Liver (tissue), 9 donors: ENCODE results near the gene ELAVL2. TPM values are rescaled to one million over a fixed set of nuclear protein-coding genes. Genes with fewer than 3 reads are reported as not detected.

Experiments used
- DNase-seq: peaks from one replicate; pipeline ENCODE4 v3.0.0-alpha.2; 2017; ENCODE audit warnings: low spot score
- H3K27ac ChIP-seq, 2 donors: one replicate each; pipeline ENCODE4 v1.7.0; 2013; ENCODE audit warnings: inconsistent platforms in 2 of 2, low read length in 2 of 2, control low read depth in 1 of 2, low read depth in 1 of 2, mild to moderate bottlenecking in 1 of 2
- H3K27me3 ChIP-seq, 4 donors: one replicate each; pipeline versions ENCODE4 v1.6.1 to v1.7.0; 2013; ENCODE audit warnings: low read length in 3 of 4, inconsistent platforms in 1 of 4, mild to moderate bottlenecking in 1 of 4, moderate library complexity in 1 of 4; ENCODE audit not compliant: control insufficient read depth in 4 of 4, insufficient read depth in 4 of 4
- H3K36me3 ChIP-seq, 4 donors: one replicate each; pipeline versions ENCODE4 v1.6.1 to v1.7.0; 2013; ENCODE audit warnings: low read length in 3 of 4, mild to moderate bottlenecking in 3 of 4, low read depth in 1 of 4, moderate library complexity in 1 of 4; ENCODE audit not compliant: control insufficient read depth in 4 of 4, insufficient read depth in 3 of 4
- H3K4me1 ChIP-seq, 4 donors: one replicate each; pipeline versions ENCODE4 v1.6.1 to v1.7.0; 2013; ENCODE audit warnings: low read length in 3 of 4, mild to moderate bottlenecking in 3 of 4, moderate library complexity in 1 of 4; ENCODE audit not compliant: control insufficient read depth in 4 of 4, insufficient read depth in 4 of 4
- H3K4me3 ChIP-seq, 3 donors: one replicate each; pipeline versions ENCODE4 v1.6.1 to v1.7.0; 2013; ENCODE audit warnings: low read length in 3 of 3, control low read depth in 1 of 3, low read depth in 1 of 3, mild to moderate bottlenecking in 1 of 3
- H3K9ac ChIP-seq, 2 donors: one replicate each; pipeline ENCODE4 v1.7.0; 2013; ENCODE audit warnings: low read length in 2 of 2, mild to moderate bottlenecking in 2 of 2, moderate library complexity in 2 of 2, control low read depth in 1 of 2, low read depth in 1 of 2
- H3K9me3 ChIP-seq, 4 donors: one replicate each; pipeline versions ENCODE4 v1.6.1 to v1.7.0; 2013; ENCODE audit warnings: low read length in 3 of 4; ENCODE audit not compliant: control insufficient read depth in 4 of 4
- CTCF ChIP-seq: fragments of 150-350 bp; IDR thresholded peaks from 2 replicates; pipeline ENCODE4 v1.5.1; 2017; ENCODE audit warnings: improper control_type of control experiment, low read depth, low read length; ENCODE audit not compliant: missing input control
- EGR1 ChIP-seq, 2 donors: IDR thresholded peaks; 2 replicates each; pipeline ENCODE4 v1.6.1; 2016 to 2018; ENCODE audit warnings: antibody characterized with exemption in 2 of 2, low read depth in 2 of 2
- FOXA1 ChIP-seq: IDR thresholded peaks from 2 replicates; pipeline ENCODE4 v1.6.1; 2016; ENCODE audit warnings: antibody characterized with exemption
- FOXA2 ChIP-seq: IDR thresholded peaks from 2 replicates; pipeline ENCODE4 v1.6.1; 2016; ENCODE audit warnings: antibody characterized with exemption
- GABPA ChIP-seq, 2 donors: IDR thresholded peaks in 1 of 2; conservative IDR thresholded peaks in 1 of 2; 2 replicates each; pipeline ENCODE4 v1.6.1; 2016; ENCODE audit warnings: antibody characterized with exemption in 2 of 2, mild to moderate bottlenecking in 1 of 2, moderate library complexity in 1 of 2
- HNF4A ChIP-seq, 2 donors: conservative IDR thresholded peaks; 2 replicates each; pipeline ENCODE4 v1.6.1; 2016; ENCODE audit warnings: antibody characterized with exemption in 2 of 2, mild to moderate bottlenecking in 2 of 2
- HNF4G ChIP-seq: IDR thresholded peaks from 2 replicates; pipeline ENCODE4 v1.6.1; 2016; ENCODE audit warnings: antibody characterized with exemption
- MAX ChIP-seq: IDR thresholded peaks from 2 replicates; pipeline ENCODE4 v1.6.1; 2016; ENCODE audit warnings: antibody characterized with exemption
- NR2F2 ChIP-seq: IDR thresholded peaks from 2 replicates; pipeline ENCODE4 v1.6.1; 2016; ENCODE audit warnings: antibody characterized with exemption
- RAD21 ChIP-seq, 2 donors: IDR thresholded peaks; 2 replicates each; pipeline ENCODE4 v1.6.1; 2016; ENCODE audit warnings: antibody characterized with exemption in 2 of 2, mild to moderate bottlenecking in 2 of 2
- REST ChIP-seq: IDR thresholded peaks from 2 replicates; pipeline ENCODE4 v1.6.1; 2016; ENCODE audit warnings: antibody characterized with exemption, mild to moderate bottlenecking
- RXRA ChIP-seq, 2 donors: IDR thresholded peaks; 2 replicates each; pipeline ENCODE4 v1.6.1; 2017 to 2018; ENCODE audit warnings: antibody characterized with exemption in 2 of 2, mild to moderate bottlenecking in 1 of 2
- SP1 ChIP-seq: IDR thresholded peaks from 2 replicates; pipeline ENCODE4 v1.6.1; 2018; ENCODE audit warnings: antibody characterized with exemption, mild to moderate bottlenecking
- TAF1 ChIP-seq: conservative IDR thresholded peaks from 2 replicates; pipeline ENCODE4 v1.6.1; 2016; ENCODE audit warnings: antibody characterized with exemption, mild to moderate bottlenecking
- YY1 ChIP-seq: IDR thresholded peaks from 2 replicates; pipeline ENCODE4 v1.6.1; 2016; ENCODE audit warnings: antibody characterized with exemption, mild to moderate bottlenecking
- ZBTB33 ChIP-seq: IDR thresholded peaks from 2 replicates; pipeline ENCODE4 v1.6.1; 2016; ENCODE audit warnings: antibody characterized with exemption
- WGBS: extraction: QIAGEN DNeasy Blood & Tissue Kit; methylation state at CpG from one replicate; pipeline ENCODE4 v1.1.7; 2013; 5-methylcytosine and 5-hydroxymethylcytosine counted together
- polyA plus RNA-seq, 2 donors: library from polyadenylated mRNA; stranded (reverse) in 1 of 2; unstranded in 1 of 2; fragments of 200-250 nt in 1 of 2; fragments of >200 nt in 1 of 2; fragmentation: Nextera tagmentation in 1 of 2; extraction: Ambion mirVana in 1 of 2; gene quantifications; one replicate each; pipeline versions ENCODE4 v1.2.1 to v1.2.3, GENCODE V29; 2013 to 2015
- total RNA-seq, 2 donors: library from RNA; depleted of rRNA; stranded (reverse); fragments of >200 nt; gene quantifications; one replicate each; pipeline ENCODE4 v1.2.3, GENCODE V29; 2014
- donor health status: healthy.
- donor health status: healthy.
- donor health status: healthy.
- donor health status: healthy.
- donor health status: healthy.

The ELAVL2 gene
- total and polyA plus RNA-seq, 4 donors = 0.19 TPM; not detected in 3

- WGBS = 86% methylated on average over 2 of the region's 2 CpGs
- Histone ChIP-seq H3K4me1 (peaks cover 0 to 6% (median 0%) of the 10 kb centered on the region in 4 donors), H3K27ac (no peak overlapping the region), H3K36me3 (no peaks in the 10 kb centered on the region), H3K9me3 (no peaks in the 10 kb centered on the region), H3K4me3 (no peak overlapping the region), H3K27me3 (no peaks in the 10 kb centered on the region), H3K9ac (no peak overlapping the region)
- TF ChIP-seq SP1 (no peak), ZBTB33 (no peak), RAD21 (IDR thresholded peaks at IDR 0.05) (no peak), RXRA (IDR thresholded peaks at IDR 0.05) (no peak), NR2F2 (no peak), CTCF (no peak), FOXA2 (no peak), YY1 (no peak), GABPA (IDR thresholded peaks at IDR 0.05 in 1 of 2, conservative IDR thresholded peaks at IDR 0.05 in 1 of 2) (no peak), HNF4A (conservative IDR thresholded peaks at IDR 0.05) (no peak), EGR1 (IDR thresholded peaks at IDR 0.05; ENCODE audit: low read depth in 2 of 2) (no peak), MAX (no peak), FOXA1 (no peak), TAF1 (no peak), HNF4G (no peak)
- DNase-seq = no peak
These were observed 162.9 kb downstream of the ELAVL2 start for GRCh38 chr9:23663125-23663524.

- Histone ChIP-seq H3K9me3 (no peaks in the 10 kb centered on the region), H3K9ac (no peak overlapping the region), H3K27me3 (no peaks in the 10 kb centered on the region), H3K4me1 (peaks cover 0 to 6% (median 0%) of the 10 kb centered on the region in 4 donors), H3K4me3 (no peak overlapping the region), H3K36me3 (no peaks in the 10 kb centered on the region), H3K27ac (no peak overlapping the region)
- DNase-seq = no peak
- 82% methylated on average over 2 of the region's 2 CpGs for WGBS
- no peak for TF ChIP-seq MAX
- TF ChIP-seq GABPA (IDR thresholded peaks at IDR 0.05 in 1 of 2, conservative IDR thresholded peaks at IDR 0.05 in 1 of 2) = no peak
- no peak for TF ChIP-seq SP1
These were observed 163.7 kb downstream of the ELAVL2 start for GRCh38 chr9:23662320-23662719.

GRCh38 chr9:23659346-23660006, 166.6 kb downstream of the ELAVL2 start:
- H3K27ac ChIP-seq = no peak overlapping the region
- H3K9me3 ChIP-seq = no peaks in the 10 kb centered on the region
- H3K9ac ChIP-seq = no peak overlapping the region
- 61% methylated on average over 6 of the region's 6 CpGs for WGBS
- H3K27me3 ChIP-seq = no peaks in the 10 kb centered on the region
- H3K4me1 ChIP-seq = no peaks in the 10 kb centered on the region
- no peak for DNase-seq
- H3K4me3 ChIP-seq = no peak overlapping the region
- no peaks in the 10 kb centered on the region for H3K36me3 ChIP-seq
- TF ChIP-seq CTCF = no peak
- no peak for TF ChIP-seq GABPA (IDR thresholded peaks at IDR 0.05 in 1 of 2, conservative IDR thresholded peaks at IDR 0.05 in 1 of 2)
- no peak for TF ChIP-seq SP1
- TF ChIP-seq FOXA2 = no peak
- no peak for TF ChIP-seq REST
- TF ChIP-seq TAF1 = no peak
- no peak for TF ChIP-seq HNF4G
- TF ChIP-seq YY1 = no peak
- no peak for TF ChIP-seq RXRA (IDR thresholded peaks at IDR 0.05)
